Stomach (tissue), 9 donors: Measurements from ENCODE around the gene KCNJ15. TPM values are rescaled to one million over a fixed set of nuclear protein-coding genes. Genes with fewer than 3 reads are reported as not detected.

Source experiments
- DNase-seq, 2 donors: peaks; one replicate each; pipeline versions ENCODE4 v3.0.0 to v3.0.0-alpha.2; 2013 to 2019
- H3K27ac ChIP-seq, 5 donors: fragments of 200-600 bp in 4 of 5; sonication (generic) in 4 of 5; one replicate each; pipeline ENCODE4 v1.5.1; 2013 to 2019; ENCODE audit warnings: mild to moderate bottlenecking in 1 of 5, moderate library complexity in 1 of 5
- H3K27me3 ChIP-seq, 3 donors: fragments of 200-600 bp; sonication (generic); one replicate each; pipeline ENCODE4 v1.5.1; 2017 to 2019; ENCODE audit warnings: mixed run types in 1 of 3
- H3K36me3 ChIP-seq, 4 donors: fragments of 200-600 bp; sonication (generic); 1 replicate in 3 of 4; 2 replicates in 1 of 4; pipeline ENCODE4 v1.5.1; 2016 to 2019
- H3K4me1 ChIP-seq, 4 donors: fragments of 200-600 bp; sonication (generic); one replicate each; pipeline ENCODE4 v1.5.1; 2016 to 2019
- H3K4me3 ChIP-seq, 4 donors: fragments of 200-600 bp; sonication (generic) in 3 of 4; one replicate each; pipeline ENCODE4 v1.5.1; 2016 to 2019; ENCODE audit warnings: mild to moderate bottlenecking in 1 of 4
- H3K9me3 ChIP-seq, 4 donors: fragments of 200-600 bp; sonication (generic); one replicate each; pipeline ENCODE4 v1.5.1; 2016 to 2019
- CTCF ChIP-seq, 7 experiments: fragments of 450-650 bp in 4 of 7; fragments of 200-600 bp in 3 of 7; sonication (generic) in 3 of 7; IDR thresholded peaks; one replicate each; pipeline ENCODE4 v1.5.1; 2016 to 2019; ENCODE audit warnings: antibody characterized with exemption in 7 of 7, control low read depth in 2 of 7, mild to moderate bottlenecking in 1 of 7
- EP300 ChIP-seq: sonication (generic); formaldehyde crosslinking; IDR thresholded peaks from one replicate; pipeline ENCODE4 v1.6.1; 2017; ENCODE audit warnings: antibody characterized with exemption
- POLR2A ChIP-seq, 4 donors: fragments of 450-650 bp; IDR thresholded peaks; one replicate each; pipeline ENCODE4 v1.6.1; 2016; ENCODE audit warnings: antibody characterized with exemption in 4 of 4, control low read depth in 2 of 4, mild to moderate bottlenecking in 1 of 4, moderate library complexity in 1 of 4
- POLR2AphosphoS5 ChIP-seq, 3 donors: sonication (generic); formaldehyde crosslinking; IDR thresholded peaks; one replicate each; pipeline ENCODE4 v1.6.1; 2016; ENCODE audit warnings: antibody characterized with exemption in 3 of 3
- WGBS, 5 donors: extraction: QIAGEN DNeasy Blood & Tissue Kit in 3 of 5; methylation state at CpG; one replicate each; pipeline versions ENCODE4 v1.1.5 to v1.1.7; 2013 to 2018; 5-methylcytosine and 5-hydroxymethylcytosine counted together
- intact Hi-C: fragments of 100-400 bp; cut with DNase I; formaldehyde crosslinking; loops from one replicate; pipeline ENCODE4 v1.15.1; 2023; ENCODE audit warnings: low total_unique reads
- polyA plus RNA-seq, 3 donors: library from polyadenylated mRNA; stranded (reverse); fragments of 200-250 nt; gene quantifications; one replicate each; pipeline ENCODE4 v1.2.3, GENCODE V29; 2013
- total RNA-seq, 5 donors: library from RNA; depleted of rRNA; stranded (reverse); fragments of >200 nt; gene quantifications; one replicate each; pipeline versions ENCODE4 v1.1.0 to v1.2.3, GENCODE V29; 2014 to 2016
- donor health status: healthy with polysubstance abuse.
- donor health status: Bipolar disorder and iron deficiency.
- donor health status: healthy.

The KCNJ15 gene
- total and polyA plus RNA-seq, 8 donors = 3.5 to 38.4 (median 7.3) TPM; not detected in 1

- H3K4me1 ChIP-seq = peaks cover 13 to 68% (median 19%) of the 10 kb centered on the region in 4 donors
- H3K27ac ChIP-seq = peak overlapping the region in 3 of 5 donors; percentile 41 to 69 (median 57)
- TF ChIP-seq EP300 (no peak), POLR2A (IDR thresholded peaks at IDR 0.05) (no peak), POLR2AphosphoS5 (IDR thresholded peaks at IDR 0.05) (no peak), CTCF (IDR thresholded peaks at IDR 0.05) (no peak)
- peaks cover 0 to 4% (median 0%) of the 10 kb centered on the region in 4 donors for H3K36me3 ChIP-seq
- 41 to 55% (median 47%) methylated on average over 8 of the region's 8 CpGs for WGBS, 5 donors
- H3K27me3 ChIP-seq = no peaks in the 10 kb centered on the region
- intact Hi-C loops = no loop called here
- no peaks in the 10 kb centered on the region for H3K9me3 ChIP-seq
- no peak overlapping the region for H3K4me3 ChIP-seq
- DNase-seq = peak in 1 of 2 donors; percentile 40
These were observed 39.4 kb downstream of the KCNJ15 start for GRCh38 chr21:38295997-38296764.

- H3K36me3 ChIP-seq = peaks cover 0 to 4% (median 0%) of the 10 kb centered on the region in 4 donors
- H3K4me3 ChIP-seq = no peak overlapping the region
- no peaks in the 10 kb centered on the region for H3K27me3 ChIP-seq
- peak in 1 of 2 donors; percentile 43 for DNase-seq
- intact Hi-C loops = no loop called here
- no peaks in the 10 kb centered on the region for H3K9me3 ChIP-seq
- no peak for TF ChIP-seq EP300
- no peak for TF ChIP-seq POLR2AphosphoS5 (IDR thresholded peaks at IDR 0.05)
- TF ChIP-seq POLR2A (IDR thresholded peaks at IDR 0.05) = no peak
- TF ChIP-seq CTCF (IDR thresholded peaks at IDR 0.05) = no peak
- peak overlapping the region in 3 of 5 donors; percentile 41 to 69 (median 57) for H3K27ac ChIP-seq
- H3K4me1 ChIP-seq = peaks cover 13 to 61% (median 19%) of the 10 kb centered on the region in 4 donors
- WGBS, 5 donors = 35 to 59% (median 55%) methylated on average over 3 of the region's 3 CpGs
These were observed 40.4 kb downstream of the KCNJ15 start for GRCh38 chr21:38297194-38297631.

- 78 to 93% (median 90%) methylated on average over 3 of the region's 3 CpGs for WGBS, 5 donors
- no peaks in the 10 kb centered on the region for H3K9me3 ChIP-seq
These were observed 41.1 kb downstream of the KCNJ15 start for GRCh38 chr21:38297871-38298270.

GRCh38 chr21:38298832-38299231 is 42.0 kb downstream of the KCNJ15 start:
- no peak overlapping the region for H3K27ac ChIP-seq
- TF ChIP-seq POLR2AphosphoS5 (IDR thresholded peaks at IDR 0.05) (no peak), CTCF (IDR thresholded peaks at IDR 0.05) (no peak), POLR2A (IDR thresholded peaks at IDR 0.05) (no peak), EP300 (no peak)
- no peak for DNase-seq
- no peaks in the 10 kb centered on the region for H3K27me3 ChIP-seq
- H3K4me3 ChIP-seq = no peak overlapping the region
- 84 to 93% (median 91%) methylated on average over 3 of the region's 3 CpGs for WGBS, 5 donors
- H3K36me3 ChIP-seq = peaks cover 0 to 4% (median 0%) of the 10 kb centered on the region in 4 donors
- H3K9me3 ChIP-seq = no peaks in the 10 kb centered on the region
- H3K4me1 ChIP-seq = peaks cover 7 to 48% (median 12%) of the 10 kb centered on the region in 4 donors
- intact Hi-C loops = no loop called here

More at GRCh38 chr21:38297871-38298270, 41.1 kb downstream of the KCNJ15 start:
- Histone ChIP-seq H3K27ac (no peak overlapping the region), H3K4me1 (peaks cover 13 to 57% (median 18%) of the 10 kb centered on the region in 4 donors), H3K4me3 (no peak overlapping the region), H3K27me3 (no peaks in the 10 kb centered on the region), H3K36me3 (peaks cover 0 to 4% (median 0%) of the 10 kb centered on the region in 4 donors)
- TF ChIP-seq CTCF (IDR thresholded peaks at IDR 0.05) (no peak), POLR2A (IDR thresholded peaks at IDR 0.05) (no peak), EP300 (no peak), POLR2AphosphoS5 (IDR thresholded peaks at IDR 0.05) (no peak)
- intact Hi-C loops = no loop called here
- DNase-seq = no peak
